K562 (cell line): Measurements from ENCODE around the gene ZNF839.
"Not testable (repeated sequence)": the region's sequence is repeated elsewhere in the genome, so short reads cannot be mapped to it uniquely, and the experiment has no call there.

ENCODE experiments used
- BMI1 ChIP-seq: fragments of 150-350 bp; IDR thresholded peaks from 2 replicates; pipeline ENCODE4 v1.6.1; 2014; ENCODE audit warnings: low read length
- CREM ChIP-seq: IDR thresholded peaks from 2 replicates; pipeline ENCODE4 v1.6.1; 2014; ENCODE audit warnings: antibody characterized with exemption, low read depth
- IRF2 ChIP-seq: sonication (generic); formaldehyde crosslinking; IDR thresholded peaks from 2 replicates; pipeline ENCODE4 v1.8.1; 2022; ENCODE audit warnings: mild to moderate bottlenecking, missing genetic modification reagents
- PCBP1 ChIP-seq: fragments of 200-400 bp; formaldehyde crosslinking; IDR thresholded peaks from 2 replicates; pipeline ENCODE4 v1.6.1; 2018; ENCODE audit warnings: mild to moderate bottlenecking, low read depth, low read length; ENCODE audit not compliant: poor library complexity, severe bottlenecking
- POLR2AphosphoS5 ChIP-seq: IDR thresholded peaks from 2 replicates; pipeline ENCODE4 v1.6.1; 2011; ENCODE audit warnings: mild to moderate bottlenecking, low read depth, low read length, moderate library complexity; ENCODE audit not compliant: control insufficient read depth, insufficient read depth
- SMARCE1 ChIP-seq: fragments of 450-650 bp; IDR thresholded peaks from 2 replicates; pipeline ENCODE4 v1.7.1; 2016; ENCODE audit warnings: mild to moderate bottlenecking
- SMC3 ChIP-seq: conservative IDR thresholded peaks from 2 replicates; pipeline ENCODE4 v1.6.1; 2011; ENCODE audit warnings: low read depth, low read length, improper control_type of control experiment; ENCODE audit not compliant: insufficient read depth
- SREBF1 ChIP-seq: fragments of 150-350 bp; IDR thresholded peaks from 2 replicates; pipeline ENCODE4 v1.6.1; 2014; ENCODE audit warnings: antibody characterized with exemption, low read depth, low read length, borderline replicate concordance
- ZNF282 ChIP-seq: sonication (generic); formaldehyde crosslinking; IDR thresholded peaks from 2 replicates; pipeline ENCODE4 v1.8.1; 2023; ENCODE audit warnings: missing genetic modification reagents
- ZNF347 ChIP-seq: fragments of 450-650 bp; formaldehyde crosslinking; IDR thresholded peaks from 2 replicates; pipeline ENCODE4 v1.4.0; 2020; ENCODE audit warnings: low read depth, mild to moderate bottlenecking, moderate library complexity
- TF ChIP-seq, protein P1 (sequence below), 2 experiments: fragments of 450-650 bp; IDR thresholded peaks; 2 replicates each; pipeline ENCODE4 v1.6.1; 2018; ENCODE audit warnings: mild to moderate bottlenecking in 2 of 2, low read depth in 1 of 2; ENCODE audit not compliant: partially characterized antibody in 2 of 2
- TF ChIP-seq, protein P2 (sequence below), 3 experiments: IDR thresholded peaks in 2 of 3; conservative IDR thresholded peaks in 1 of 3; 2 replicates each; pipeline ENCODE4 v1.5.1; 2011 to 2012; ENCODE audit warnings: low read length in 3 of 3, mild to moderate bottlenecking in 3 of 3, control low read depth in 2 of 3, improper control_type of control experiment in 1 of 3, inconsistent platforms in 1 of 3, low read depth in 1 of 3, mixed read lengths in 1 of 3, moderate library complexity in 1 of 3; ENCODE audit not compliant: insufficient read depth in 2 of 3

DNA sequence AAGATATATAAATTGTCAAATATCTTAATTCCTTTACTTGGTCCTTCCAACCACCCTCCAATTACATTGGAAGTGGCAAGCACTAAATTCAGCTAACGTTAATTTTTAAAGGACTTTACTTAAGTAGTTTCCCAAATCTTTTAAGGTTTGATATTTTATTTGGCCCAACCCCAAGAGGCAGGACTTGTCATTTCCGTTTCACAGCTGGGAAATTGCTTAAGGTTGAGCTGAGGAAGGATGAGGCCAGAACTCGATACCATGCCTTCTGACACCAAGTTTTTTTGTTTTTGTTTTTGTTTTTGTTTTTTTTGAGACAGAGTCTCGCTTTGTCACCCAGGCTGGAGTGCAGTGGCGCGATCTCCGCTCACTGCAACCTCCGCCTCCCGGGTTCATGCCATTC, 32.0 kb downstream of the ZNF839 start:
- TF ChIP-seq, protein P1, sequence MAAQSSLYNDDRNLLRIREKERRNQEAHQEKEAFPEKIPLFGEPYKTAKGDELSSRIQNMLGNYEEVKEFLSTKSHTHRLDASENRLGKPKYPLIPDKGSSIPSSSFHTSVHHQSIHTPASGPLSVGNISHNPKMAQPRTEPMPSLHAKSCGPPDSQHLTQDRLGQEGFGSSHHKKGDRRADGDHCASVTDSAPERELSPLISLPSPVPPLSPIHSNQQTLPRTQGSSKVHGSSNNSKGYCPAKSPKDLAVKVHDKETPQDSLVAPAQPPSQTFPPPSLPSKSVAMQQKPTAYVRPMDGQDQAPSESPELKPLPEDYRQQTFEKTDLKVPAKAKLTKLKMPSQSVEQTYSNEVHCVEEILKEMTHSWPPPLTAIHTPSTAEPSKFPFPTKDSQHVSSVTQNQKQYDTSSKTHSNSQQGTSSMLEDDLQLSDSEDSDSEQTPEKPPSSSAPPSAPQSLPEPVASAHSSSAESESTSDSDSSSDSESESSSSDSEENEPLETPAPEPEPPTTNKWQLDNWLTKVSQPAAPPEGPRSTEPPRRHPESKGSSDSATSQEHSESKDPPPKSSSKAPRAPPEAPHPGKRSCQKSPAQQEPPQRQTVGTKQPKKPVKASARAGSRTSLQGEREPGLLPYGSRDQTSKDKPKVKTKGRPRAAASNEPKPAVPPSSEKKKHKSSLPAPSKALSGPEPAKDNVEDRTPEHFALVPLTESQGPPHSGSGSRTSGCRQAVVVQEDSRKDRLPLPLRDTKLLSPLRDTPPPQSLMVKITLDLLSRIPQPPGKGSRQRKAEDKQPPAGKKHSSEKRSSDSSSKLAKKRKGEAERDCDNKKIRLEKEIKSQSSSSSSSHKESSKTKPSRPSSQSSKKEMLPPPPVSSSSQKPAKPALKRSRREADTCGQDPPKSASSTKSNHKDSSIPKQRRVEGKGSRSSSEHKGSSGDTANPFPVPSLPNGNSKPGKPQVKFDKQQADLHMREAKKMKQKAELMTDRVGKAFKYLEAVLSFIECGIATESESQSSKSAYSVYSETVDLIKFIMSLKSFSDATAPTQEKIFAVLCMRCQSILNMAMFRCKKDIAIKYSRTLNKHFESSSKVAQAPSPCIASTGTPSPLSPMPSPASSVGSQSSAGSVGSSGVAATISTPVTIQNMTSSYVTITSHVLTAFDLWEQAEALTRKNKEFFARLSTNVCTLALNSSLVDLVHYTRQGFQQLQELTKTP (IDR thresholded peaks at IDR 0.05; ENCODE audit: low read depth in 1 of 2, partially characterized antibody in 2 of 2) = not testable (repeated sequence)
- not testable (repeated sequence) for TF ChIP-seq POLR2AphosphoS5; ZNF282 (CRISPR knock-in tag); ZNF347 (CRISPR knock-in tag); BMI1; PCBP1; SREBF1; SMC3; CREM; SMARCE1; IRF2
- TF ChIP-seq, protein P2, sequence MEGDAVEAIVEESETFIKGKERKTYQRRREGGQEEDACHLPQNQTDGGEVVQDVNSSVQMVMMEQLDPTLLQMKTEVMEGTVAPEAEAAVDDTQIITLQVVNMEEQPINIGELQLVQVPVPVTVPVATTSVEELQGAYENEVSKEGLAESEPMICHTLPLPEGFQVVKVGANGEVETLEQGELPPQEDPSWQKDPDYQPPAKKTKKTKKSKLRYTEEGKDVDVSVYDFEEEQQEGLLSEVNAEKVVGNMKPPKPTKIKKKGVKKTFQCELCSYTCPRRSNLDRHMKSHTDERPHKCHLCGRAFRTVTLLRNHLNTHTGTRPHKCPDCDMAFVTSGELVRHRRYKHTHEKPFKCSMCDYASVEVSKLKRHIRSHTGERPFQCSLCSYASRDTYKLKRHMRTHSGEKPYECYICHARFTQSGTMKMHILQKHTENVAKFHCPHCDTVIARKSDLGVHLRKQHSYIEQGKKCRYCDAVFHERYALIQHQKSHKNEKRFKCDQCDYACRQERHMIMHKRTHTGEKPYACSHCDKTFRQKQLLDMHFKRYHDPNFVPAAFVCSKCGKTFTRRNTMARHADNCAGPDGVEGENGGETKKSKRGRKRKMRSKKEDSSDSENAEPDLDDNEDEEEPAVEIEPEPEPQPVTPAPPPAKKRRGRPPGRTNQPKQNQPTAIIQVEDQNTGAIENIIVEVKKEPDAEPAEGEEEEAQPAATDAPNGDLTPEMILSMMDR (IDR thresholded peaks at IDR 0.05 in 2 of 3, conservative IDR thresholded peaks at IDR 0.05 in 1 of 3; ENCODE audit: insufficient read depth in 2 of 3, low read depth in 1 of 3, low read length in 3 of 3) = not testable (repeated sequence)
